HCEC 1CT (cell line): ENCODE data around the gene OSBPL8.

ENCODE experiments used
- DNase-seq: peaks from one replicate; pipeline ENCODE4 v3.0.0-alpha.2; 2017

Gene OSBPL8

GRCh38 chr12:76555231-76555767 is 4.3 kb downstream of the OSBPL8 start:
- DNase-seq, result no peak

- DNase-seq, result no peak
These were observed 5.0 kb downstream of the OSBPL8 start for GRCh38 chr12:76554405-76555230.

- no peak for DNase-seq
These were observed 7.1 kb downstream of the OSBPL8 start for GRCh38 chr12:76552343-76552938.

- DNase-seq, result no peak
These were observed 8.1 kb downstream of the OSBPL8 start for GRCh38 chr12:76551482-76551888.

- no peak for DNase-seq
These were observed 10.4 kb downstream of the OSBPL8 start for GRCh38 chr12:76549131-76549530.

- no peak for DNase-seq
These were observed 11.2 kb downstream of the OSBPL8 start for GRCh38 chr12:76548222-76548837.

GRCh38 chr12:76547526-76547925 is 12.0 kb downstream of the OSBPL8 start:
- DNase-seq, result no peak

GRCh38 chr12:76546889-76547288 is 12.7 kb downstream of the OSBPL8 start:
- no peak for DNase-seq

- DNase-seq, result no peak
These were observed 14.1 kb downstream of the OSBPL8 start for GRCh38 chr12:76545486-76545885.

GRCh38 chr12:76544601-76545261 is 14.8 kb downstream of the OSBPL8 start:
- DNase-seq, result no peak

GRCh38 chr12:76543813-76544347 is 15.7 kb downstream of the OSBPL8 start:
- DNase-seq, result no peak

GRCh38 chr12:76542908-76543307 is 16.7 kb downstream of the OSBPL8 start:
- DNase-seq, result no peak

- DNase-seq, result no peak
These were observed 19.8 kb downstream of the OSBPL8 start for GRCh38 chr12:76539727-76540126.

GRCh38 chr12:76537923-76538322 is 21.6 kb downstream of the OSBPL8 start:
- no peak for DNase-seq

GRCh38 chr12:76536546-76536945 is 23.0 kb downstream of the OSBPL8 start:
- no peak for DNase-seq

GRCh38 chr12:76535170-76535569 is 24.4 kb downstream of the OSBPL8 start:
- no peak for DNase-seq

- no peak for DNase-seq
These were observed 26.2 kb downstream of the OSBPL8 start for GRCh38 chr12:76533331-76533730.

- no peak for DNase-seq
These were observed 27.1 kb downstream of the OSBPL8 start for GRCh38 chr12:76532520-76532919.

- DNase-seq, result no peak
These were observed 28.5 kb downstream of the OSBPL8 start for GRCh38 chr12:76531056-76531455.

GRCh38 chr12:76530516-76530915 is 29.1 kb downstream of the OSBPL8 start:
- DNase-seq, result no peak

GRCh38 chr12:76529226-76529918 is 30.2 kb downstream of the OSBPL8 start:
- DNase-seq, result no peak

GRCh38 chr12:76523408-76523807 is 36.2 kb downstream of the OSBPL8 start:
- DNase-seq, result no peak
